Upper lobe of left lung (tissue), 4 donors: ENCODE results near the gene DPP4.

Source experiments
- EP300 ChIP-seq, 4 donors: sonication (generic); formaldehyde crosslinking; IDR thresholded peaks; one replicate each; pipeline ENCODE4 v1.5.1; 2017; ENCODE audit warnings: antibody characterized with exemption in 4 of 4, control low read depth in 2 of 4
- POLR2A ChIP-seq, 4 donors: fragments of 450-650 bp; IDR thresholded peaks; one replicate each; pipeline ENCODE4 v1.5.1; 2016 to 2017; ENCODE audit warnings: antibody characterized with exemption in 4 of 4, mild to moderate bottlenecking in 2 of 4
- POLR2AphosphoS5 ChIP-seq, 2 donors: sonication (generic); formaldehyde crosslinking; IDR thresholded peaks; one replicate each; pipeline ENCODE4 v1.5.1; 2017; ENCODE audit warnings: antibody characterized with exemption in 2 of 2
- TF ChIP-seq, protein P1 (sequence below), 6 experiments: fragments of 450-650 bp in 4 of 6; fragments of 200-600 bp in 2 of 6; sonication (generic) in 2 of 6; IDR thresholded peaks; one replicate each; pipeline ENCODE4 v1.5.1; 2016 to 2019; ENCODE audit warnings: antibody characterized with exemption in 6 of 6

GRCh38 chr2:162037886-162038285 lies 36.1 kb downstream of the DPP4 start:
- TF ChIP-seq, protein P1, sequence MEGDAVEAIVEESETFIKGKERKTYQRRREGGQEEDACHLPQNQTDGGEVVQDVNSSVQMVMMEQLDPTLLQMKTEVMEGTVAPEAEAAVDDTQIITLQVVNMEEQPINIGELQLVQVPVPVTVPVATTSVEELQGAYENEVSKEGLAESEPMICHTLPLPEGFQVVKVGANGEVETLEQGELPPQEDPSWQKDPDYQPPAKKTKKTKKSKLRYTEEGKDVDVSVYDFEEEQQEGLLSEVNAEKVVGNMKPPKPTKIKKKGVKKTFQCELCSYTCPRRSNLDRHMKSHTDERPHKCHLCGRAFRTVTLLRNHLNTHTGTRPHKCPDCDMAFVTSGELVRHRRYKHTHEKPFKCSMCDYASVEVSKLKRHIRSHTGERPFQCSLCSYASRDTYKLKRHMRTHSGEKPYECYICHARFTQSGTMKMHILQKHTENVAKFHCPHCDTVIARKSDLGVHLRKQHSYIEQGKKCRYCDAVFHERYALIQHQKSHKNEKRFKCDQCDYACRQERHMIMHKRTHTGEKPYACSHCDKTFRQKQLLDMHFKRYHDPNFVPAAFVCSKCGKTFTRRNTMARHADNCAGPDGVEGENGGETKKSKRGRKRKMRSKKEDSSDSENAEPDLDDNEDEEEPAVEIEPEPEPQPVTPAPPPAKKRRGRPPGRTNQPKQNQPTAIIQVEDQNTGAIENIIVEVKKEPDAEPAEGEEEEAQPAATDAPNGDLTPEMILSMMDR (IDR thresholded peaks at IDR 0.05), result no peak
- TF ChIP-seq POLR2AphosphoS5 (IDR thresholded peaks at IDR 0.05) (no peak), POLR2A (IDR thresholded peaks at IDR 0.05) (no peak), EP300 (IDR thresholded peaks at IDR 0.05) (no peak)
